ENCODE results near the gene ATP2A3. TPM values are rescaled to one million over a fixed set of nuclear protein-coding genes. Genes with fewer than 3 reads are reported as not detected.

The ATP2A3 gene
- total RNA-seq, 2 experiments from 2014 or later, result 92.6 to 98.3 TPM

- intact Hi-C loops (cut with DNase I, micrococcal nuclease), result no loop called here
- H3K36me3 Mint-ChIP-seq (ENCODE audit: low read depth), result no peaks in the 10 kb centered on the region
- H3K4me3 Mint-ChIP-seq, result no peak overlapping the region
- ChIA-PET CTCF (interaction anchor here (0.5 kb wide), 1 partner anchor 1574 kb away, joined by 3 read pairs; no protein-coding TSS in a partner anchor), POLR2A (interaction anchor here (0.6 kb wide), 1 partner anchor 36 kb away, joined by 3 read pairs; no protein-coding TSS in a partner anchor)
- peaks cover 2% of the 10 kb centered on the region for H3K4me1 Mint-ChIP-seq
- H3K27ac Mint-ChIP-seq, result no peak overlapping the region
- ATAC-seq (no peak), DNase-seq (peak; percentile 26)
- no peaks in the 10 kb centered on the region for H3K9me3 Mint-ChIP-seq (ENCODE audit: low read depth)
- H3K27me3 Mint-ChIP-seq, result no peaks in the 10 kb centered on the region
These were observed 26.3 kb upstream of the ATP2A3 start for GRCh38 chr17:3990386-3991127.

- H3K36me3 Mint-ChIP-seq (ENCODE audit: low read depth), result no peaks in the 10 kb centered on the region
- POLR2A ChIA-PET, result no interaction called here
- ATAC-seq, result no peak
- H3K27me3 Mint-ChIP-seq, result no peaks in the 10 kb centered on the region
- H3K4me3 Mint-ChIP-seq, result no peak overlapping the region
- H3K9me3 Mint-ChIP-seq (ENCODE audit: low read depth), result no peaks in the 10 kb centered on the region
- CTCF ChIA-PET, result interaction anchor here (0.7 kb wide), 1 partner anchor 10 kb away, joined by 3 read pairs; no protein-coding TSS in a partner anchor
- no peak overlapping the region for H3K27ac Mint-ChIP-seq
- DNase-seq, result no peak
- intact Hi-C loops (cut with DNase I, micrococcal nuclease), result no loop called here
- peaks cover 2% of the 10 kb centered on the region for H3K4me1 Mint-ChIP-seq
These were observed 25.0 kb upstream of the ATP2A3 start for GRCh38 chr17:3989041-3989886.

- Mint-ChIP-seq H3K27ac (no peak overlapping the region), H3K4me1 (no peaks in the 10 kb centered on the region), H3K27me3 (no peaks in the 10 kb centered on the region), H3K4me3 (no peak overlapping the region), H3K9me3 (ENCODE audit: low read depth) (no peaks in the 10 kb centered on the region), H3K36me3 (ENCODE audit: low read depth) (no peaks in the 10 kb centered on the region)
- DNase-seq (no peak), ATAC-seq (no peak)
- ChIA-PET POLR2A (no interaction called here), CTCF (no interaction called here)
- intact Hi-C loops (cut with DNase I, micrococcal nuclease), result no loop called here
These were observed 24.2 kb upstream of the ATP2A3 start for GRCh38 chr17:3988297-3989040.

- H3K27ac Mint-ChIP-seq, result no peak overlapping the region
- no peaks in the 10 kb centered on the region for H3K9me3 Mint-ChIP-seq (ENCODE audit: low read depth)
- no peaks in the 10 kb centered on the region for H3K4me1 Mint-ChIP-seq
- H3K36me3 Mint-ChIP-seq (ENCODE audit: low read depth), result no peaks in the 10 kb centered on the region
- no peak for DNase-seq
- POLR2A ChIA-PET, result no interaction called here
- intact Hi-C loops (cut with DNase I, micrococcal nuclease), result no loop called here
- no peak for ATAC-seq
- H3K4me3 Mint-ChIP-seq, result no peak overlapping the region
- CTCF ChIA-PET, result no interaction called here
- no peaks in the 10 kb centered on the region for H3K27me3 Mint-ChIP-seq
These were observed 22.7 kb upstream of the ATP2A3 start for GRCh38 chr17:3986939-3987335.

- intact Hi-C loops (cut with DNase I, micrococcal nuclease), result no loop called here
- no peaks in the 10 kb centered on the region for H3K27me3 Mint-ChIP-seq
- ChIA-PET CTCF (no interaction called here), POLR2A (no interaction called here)
- no peak overlapping the region for H3K27ac Mint-ChIP-seq
- no peaks in the 10 kb centered on the region for H3K9me3 Mint-ChIP-seq (ENCODE audit: low read depth)
- no peak for DNase-seq
- no peak overlapping the region for H3K4me3 Mint-ChIP-seq
- H3K36me3 Mint-ChIP-seq (ENCODE audit: low read depth), result no peaks in the 10 kb centered on the region
- no peaks in the 10 kb centered on the region for H3K4me1 Mint-ChIP-seq
- no peak for ATAC-seq
These were observed 22.2 kb upstream of the ATP2A3 start for GRCh38 chr17:3986270-3986938.

- DNase-seq, result no peak
- intact Hi-C loops (cut with DNase I, micrococcal nuclease), result no loop called here
- POLR2A ChIA-PET, result no interaction called here
- no peak for ATAC-seq
- CTCF ChIA-PET, result no interaction called here
- no peaks in the 10 kb centered on the region for H3K4me1 Mint-ChIP-seq
- H3K27ac Mint-ChIP-seq, result no peak overlapping the region
- H3K9me3 Mint-ChIP-seq (ENCODE audit: low read depth), result no peaks in the 10 kb centered on the region
- no peaks in the 10 kb centered on the region for H3K27me3 Mint-ChIP-seq
- no peak overlapping the region for H3K4me3 Mint-ChIP-seq
- H3K36me3 Mint-ChIP-seq (ENCODE audit: low read depth), result no peaks in the 10 kb centered on the region
These were observed 21.6 kb upstream of the ATP2A3 start for GRCh38 chr17:3985846-3986245.

- Mint-ChIP-seq H3K4me1 (no peaks in the 10 kb centered on the region), H3K36me3 (ENCODE audit: low read depth) (no peaks in the 10 kb centered on the region), H3K27me3 (no peaks in the 10 kb centered on the region), H3K9me3 (ENCODE audit: low read depth) (no peaks in the 10 kb centered on the region), H3K4me3 (no peak overlapping the region), H3K27ac (no peak overlapping the region)
- no peak for DNase-seq
- ATAC-seq, result peak; percentile 39
- intact Hi-C loops (cut with DNase I, micrococcal nuclease), result no loop called here
- POLR2A ChIA-PET, result no interaction called here
- CTCF ChIA-PET, result interaction anchor here (0.7 kb wide), 1 partner anchor 26 kb away, joined by 4 read pairs; no protein-coding TSS in a partner anchor
These were observed 19.6 kb upstream of the ATP2A3 start for GRCh38 chr17:3983606-3984484.

- no peak overlapping the region for H3K27ac Mint-ChIP-seq
- H3K9me3 Mint-ChIP-seq (ENCODE audit: low read depth), result no peaks in the 10 kb centered on the region
- CTCF ChIA-PET, result interaction anchor here (0.6 kb wide), 1 partner anchor 1986 kb away, joined by 3 read pairs; no protein-coding TSS in a partner anchor
- ATAC-seq (no peak), DNase-seq (no peak)
- intact Hi-C loops (cut with DNase I, micrococcal nuclease), result no loop called here
- H3K4me3 Mint-ChIP-seq, result no peak overlapping the region
- POLR2A ChIA-PET, result no interaction called here
- H3K4me1 Mint-ChIP-seq, result no peaks in the 10 kb centered on the region
- no peaks in the 10 kb centered on the region for H3K27me3 Mint-ChIP-seq
- no peaks in the 10 kb centered on the region for H3K36me3 Mint-ChIP-seq (ENCODE audit: low read depth)
These were observed 18.3 kb upstream of the ATP2A3 start for GRCh38 chr17:3982541-3983017.

- CTCF ChIA-PET, result interaction anchor here (0.6 kb wide), 1 partner anchor 1986 kb away, joined by 3 read pairs; no protein-coding TSS in a partner anchor
- Mint-ChIP-seq H3K9me3 (ENCODE audit: low read depth) (no peaks in the 10 kb centered on the region), H3K27ac (no peak overlapping the region), H3K36me3 (ENCODE audit: low read depth) (no peaks in the 10 kb centered on the region), H3K4me1 (no peaks in the 10 kb centered on the region), H3K4me3 (no peak overlapping the region), H3K27me3 (no peaks in the 10 kb centered on the region)
- intact Hi-C loops (cut with DNase I, micrococcal nuclease), result no loop called here
- DNase-seq (no peak), ATAC-seq (no peak)
- POLR2A ChIA-PET, result no interaction called here
These were observed 17.9 kb upstream of the ATP2A3 start for GRCh38 chr17:3982113-3982512.

- H3K4me1 Mint-ChIP-seq, result no peaks in the 10 kb centered on the region
- no peak overlapping the region for H3K4me3 Mint-ChIP-seq
- CTCF ChIA-PET, result interaction anchor here (1.6 kb wide), 1 partner anchor 68 kb away, joined by 4 read pairs; no protein-coding TSS in a partner anchor
- no peak for ATAC-seq
- H3K36me3 Mint-ChIP-seq (ENCODE audit: low read depth), result no peaks in the 10 kb centered on the region
- no peaks in the 10 kb centered on the region for H3K27me3 Mint-ChIP-seq
- POLR2A ChIA-PET, result no interaction called here
- intact Hi-C loops (cut with DNase I, micrococcal nuclease), result no loop called here
- no peak for DNase-seq
- H3K27ac Mint-ChIP-seq, result no peak overlapping the region
- H3K9me3 Mint-ChIP-seq (ENCODE audit: low read depth), result no peaks in the 10 kb centered on the region
These were observed 17.2 kb upstream of the ATP2A3 start for GRCh38 chr17:3981455-3981854.

All from activated CD4-positive, alpha-beta T cell treated with anti-CD3 and anti-CD28 coated beads for 36 hours (primary cell).